GM20431 (cell line): ENCODE measurements around the gene PDE3B.
"Not testable (repeated sequence)": the region's sequence is repeated elsewhere in the genome, so short reads cannot be mapped to it uniquely, and the experiment has no call there.

Experiments used
- in situ Hi-C: fragments of 300-500 bp; cut with MseI, MboI; formaldehyde crosslinking; loops from one replicate; pipeline ENCODE4 v1.15.0; 2020; ENCODE audit warnings: low sequenced_read_pairs; ENCODE audit not compliant: unreplicated experiment

PDE3B gene

GRCh38 chr11:14673421-14673820 lies 29.8 kb downstream of the PDE3B start:
- in situ Hi-C loops: no loop called here

- in situ Hi-C loops: no loop called here
Measured at GRCh38 chr11:14673824-14674405, 30.3 kb downstream of the PDE3B start.

GRCh38 chr11:14676068-14676467 lies 32.5 kb downstream of the PDE3B start:
- in situ Hi-C loops: no loop called here

GRCh38 chr11:14677146-14677545 lies 33.5 kb downstream of the PDE3B start:
- in situ Hi-C loops: no loop called here

GRCh38 chr11:14678350-14678749 lies 34.7 kb downstream of the PDE3B start:
- in situ Hi-C loops: no loop called here

- in situ Hi-C loops: no loop called here
Measured at GRCh38 chr11:14679662-14680061, 36.1 kb downstream of the PDE3B start.

- in situ Hi-C loops: not testable (repeated sequence)
Measured at GRCh38 chr11:14684234-14684915, 40.8 kb downstream of the PDE3B start.

- in situ Hi-C loops: no loop called here
Measured at GRCh38 chr11:14687456-14687855, 43.9 kb downstream of the PDE3B start.

- in situ Hi-C loops: no loop called here
Measured at GRCh38 chr11:14687943-14688627, 44.5 kb downstream of the PDE3B start.

GRCh38 chr11:14695656-14696055 lies 52.1 kb downstream of the PDE3B start:
- in situ Hi-C loops: not testable (repeated sequence)

GRCh38 chr11:14698771-14699170 lies 55.2 kb downstream of the PDE3B start:
- in situ Hi-C loops: no loop called here

GRCh38 chr11:14700593-14700992 lies 57.0 kb downstream of the PDE3B start:
- in situ Hi-C loops: no loop called here

GRCh38 chr11:14702760-14703159 lies 59.2 kb downstream of the PDE3B start:
- in situ Hi-C loops: no loop called here

GRCh38 chr11:14703731-14704130 lies 60.1 kb downstream of the PDE3B start:
- in situ Hi-C loops: no loop called here

GRCh38 chr11:14705067-14705466 lies 61.5 kb downstream of the PDE3B start:
- in situ Hi-C loops: no loop called here

- in situ Hi-C loops: no loop called here
Measured at GRCh38 chr11:14713496-14714244, 70.1 kb downstream of the PDE3B start.

- in situ Hi-C loops: not testable (repeated sequence)
Measured at GRCh38 chr11:14715669-14716068, 72.1 kb downstream of the PDE3B start.

- in situ Hi-C loops: no loop called here
Measured at GRCh38 chr11:14722496-14722895, 78.9 kb downstream of the PDE3B start.

GRCh38 chr11:14725150-14725549 lies 81.5 kb downstream of the PDE3B start:
- in situ Hi-C loops: no loop called here

GRCh38 chr11:14727215-14727614 lies 83.6 kb downstream of the PDE3B start:
- in situ Hi-C loops: no loop called here

- in situ Hi-C loops: no loop called here
Measured at GRCh38 chr11:14727746-14728145, 84.1 kb downstream of the PDE3B start.
